Mammary epithelial cell (primary cell): ENCODE data around the gene LRMDA.

ENCODE experiments used
- EZH2 ChIP-seq: IDR thresholded peaks from 2 replicates; pipeline ENCODE4 v1.6.1; 2012; ENCODE audit warnings: low read length, inconsistent platforms, borderline replicate concordance
- TF ChIP-seq, protein P1 (sequence below), 2 donors: IDR thresholded peaks in 1 of 2; conservative IDR thresholded peaks in 1 of 2; 2 replicates each; pipeline ENCODE4 v1.5.1; 2011 to 2012; ENCODE audit warnings: inconsistent platforms in 2 of 2, low read length in 2 of 2, mild to moderate bottlenecking in 2 of 2, control low read depth in 1 of 2, low read depth in 1 of 2; ENCODE audit not compliant: insufficient read depth in 1 of 2; ENCODE audit errors: extremely low read depth in 1 of 2

DNA sequence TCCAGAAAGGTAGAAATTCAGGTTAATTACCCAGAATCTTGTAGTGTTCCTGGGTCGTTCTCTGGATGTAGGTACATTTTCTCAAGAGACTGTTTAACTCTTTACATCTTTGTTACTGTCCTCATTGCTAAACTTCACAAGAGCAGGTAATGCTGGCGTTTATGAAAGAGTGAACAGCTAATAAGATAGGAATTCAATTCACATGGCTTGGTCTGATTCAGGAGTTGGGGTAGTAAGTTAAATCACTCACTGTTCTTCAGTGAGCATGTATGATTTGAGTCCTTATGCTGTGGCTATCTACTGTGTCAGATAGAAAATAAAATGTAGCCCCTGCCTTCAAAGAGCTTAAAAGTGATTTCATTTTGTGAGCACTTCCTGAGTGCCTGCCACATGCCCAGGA, 480.0 kb downstream of the LRMDA start:
- TF ChIP-seq, protein P1, sequence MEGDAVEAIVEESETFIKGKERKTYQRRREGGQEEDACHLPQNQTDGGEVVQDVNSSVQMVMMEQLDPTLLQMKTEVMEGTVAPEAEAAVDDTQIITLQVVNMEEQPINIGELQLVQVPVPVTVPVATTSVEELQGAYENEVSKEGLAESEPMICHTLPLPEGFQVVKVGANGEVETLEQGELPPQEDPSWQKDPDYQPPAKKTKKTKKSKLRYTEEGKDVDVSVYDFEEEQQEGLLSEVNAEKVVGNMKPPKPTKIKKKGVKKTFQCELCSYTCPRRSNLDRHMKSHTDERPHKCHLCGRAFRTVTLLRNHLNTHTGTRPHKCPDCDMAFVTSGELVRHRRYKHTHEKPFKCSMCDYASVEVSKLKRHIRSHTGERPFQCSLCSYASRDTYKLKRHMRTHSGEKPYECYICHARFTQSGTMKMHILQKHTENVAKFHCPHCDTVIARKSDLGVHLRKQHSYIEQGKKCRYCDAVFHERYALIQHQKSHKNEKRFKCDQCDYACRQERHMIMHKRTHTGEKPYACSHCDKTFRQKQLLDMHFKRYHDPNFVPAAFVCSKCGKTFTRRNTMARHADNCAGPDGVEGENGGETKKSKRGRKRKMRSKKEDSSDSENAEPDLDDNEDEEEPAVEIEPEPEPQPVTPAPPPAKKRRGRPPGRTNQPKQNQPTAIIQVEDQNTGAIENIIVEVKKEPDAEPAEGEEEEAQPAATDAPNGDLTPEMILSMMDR (conservative IDR thresholded peaks at IDR 0.05 in 1 of 2, IDR thresholded peaks at IDR 0.05 in 1 of 2; ENCODE audit: extremely low read depth in 1 of 2, insufficient read depth in 1 of 2, low read depth in 1 of 2, low read length in 2 of 2) = no peak
- TF ChIP-seq EZH2 = no peak
